BJ (cell line): ENCODE data around the gene KCNQ2. TPM values are rescaled to one million over a fixed set of nuclear protein-coding genes. Genes with fewer than 3 reads are reported as not detected.

Source experiments
- CTCF ChIA-PET: fragments of 350-600 bp; formaldehyde crosslinking; extraction: SDS; loops from one replicate; lab custom pipeline; 2021; ENCODE audit warnings: antibody characterized with exemption, inconsistent platforms; lab: Yijun Ruan, JAX
- POLR2A ChIA-PET: fragments of 300-600 bp; sonication (Branson Sonifier 250); formaldehyde crosslinking; extraction: SDS; loops from one replicate; lab custom pipeline; 2021; ENCODE audit warnings: antibody characterized with exemption; lab: Charles Lee
- DNase-seq: peaks from one replicate; pipeline ENCODE4 v3.0.0-alpha.2; 2011; ENCODE audit warnings: low read depth
- H3K27me3 ChIP-seq: 2 replicates; pipeline ENCODE4 v1.6.0; 2011; ENCODE audit warnings: low read length; ENCODE audit not compliant: control insufficient read depth, insufficient read depth
- H3K36me3 ChIP-seq: 2 replicates; pipeline ENCODE4 v1.5.1; 2011; ENCODE audit warnings: low read length; ENCODE audit not compliant: control insufficient read depth, insufficient read depth
- H3K4me3 ChIP-seq: 2 replicates; pipeline ENCODE4 v1.5.1; 2011; ENCODE audit warnings: low read depth, mild to moderate bottlenecking, control low read depth, low read length
- polyA plus RNA-seq: library from polyadenylated mRNA; depleted of rRNA; stranded (reverse); fragments of >200 nt; gene quantifications from 2 replicates; pipeline ENCODE4 v1.2.3, GENCODE V29; 2011
- TF ChIP-seq, protein P1 (sequence below): IDR thresholded peaks from 2 replicates; pipeline ENCODE4 v1.5.1; 2011; ENCODE audit warnings: low read depth, mild to moderate bottlenecking, control low read depth, inconsistent platforms, low read length, moderate library complexity; ENCODE audit not compliant: insufficient read depth

The KCNQ2 gene
- polyA plus RNA-seq, 1 experiment: not detected

DNA sequence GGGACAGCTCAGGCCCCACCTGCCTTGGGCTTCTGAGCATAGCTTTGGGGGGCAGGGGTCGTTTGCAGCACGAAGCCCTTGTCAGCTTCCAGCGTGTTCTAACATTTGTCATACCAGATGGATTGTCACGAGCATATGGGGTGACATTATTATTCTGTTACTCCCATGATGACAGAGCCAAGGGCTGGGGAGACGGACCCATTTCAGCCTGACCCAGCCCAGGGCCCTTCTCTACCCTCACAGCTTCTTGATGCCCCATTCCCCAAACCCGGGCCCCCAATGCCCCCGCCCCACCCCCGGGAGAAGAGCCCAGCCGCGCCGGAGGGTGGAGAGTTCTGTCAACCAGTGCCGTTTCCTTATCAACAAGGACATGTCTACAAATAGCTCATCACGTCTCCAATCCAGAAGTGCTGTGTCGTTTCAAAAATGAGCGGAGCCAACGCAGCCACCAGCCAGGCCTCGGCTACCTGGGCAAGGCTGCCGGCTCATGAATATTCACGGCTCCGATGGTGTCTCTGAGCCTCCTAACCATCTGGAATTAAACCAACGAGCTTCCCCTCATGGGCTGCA is 101.8 kb downstream of the KCNQ2 start:
- Histone ChIP-seq H3K4me3 (no peak overlapping the region), H3K36me3 (no peaks in the 10 kb centered on the region), H3K27me3 (peaks cover 6% of the 10 kb centered on the region; the same call in 1 of the 2 replicates)
- TF ChIP-seq, protein P1, sequence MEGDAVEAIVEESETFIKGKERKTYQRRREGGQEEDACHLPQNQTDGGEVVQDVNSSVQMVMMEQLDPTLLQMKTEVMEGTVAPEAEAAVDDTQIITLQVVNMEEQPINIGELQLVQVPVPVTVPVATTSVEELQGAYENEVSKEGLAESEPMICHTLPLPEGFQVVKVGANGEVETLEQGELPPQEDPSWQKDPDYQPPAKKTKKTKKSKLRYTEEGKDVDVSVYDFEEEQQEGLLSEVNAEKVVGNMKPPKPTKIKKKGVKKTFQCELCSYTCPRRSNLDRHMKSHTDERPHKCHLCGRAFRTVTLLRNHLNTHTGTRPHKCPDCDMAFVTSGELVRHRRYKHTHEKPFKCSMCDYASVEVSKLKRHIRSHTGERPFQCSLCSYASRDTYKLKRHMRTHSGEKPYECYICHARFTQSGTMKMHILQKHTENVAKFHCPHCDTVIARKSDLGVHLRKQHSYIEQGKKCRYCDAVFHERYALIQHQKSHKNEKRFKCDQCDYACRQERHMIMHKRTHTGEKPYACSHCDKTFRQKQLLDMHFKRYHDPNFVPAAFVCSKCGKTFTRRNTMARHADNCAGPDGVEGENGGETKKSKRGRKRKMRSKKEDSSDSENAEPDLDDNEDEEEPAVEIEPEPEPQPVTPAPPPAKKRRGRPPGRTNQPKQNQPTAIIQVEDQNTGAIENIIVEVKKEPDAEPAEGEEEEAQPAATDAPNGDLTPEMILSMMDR: no peak
- ChIA-PET CTCF (interaction anchor here (1.0 to 2.0 kb wide), 2 partner anchors 10 to 62 kb away, joined by 4 to 11 read pairs; no protein-coding TSS in a partner anchor), POLR2A (no interaction called here)
- DNase-seq: no peak

DNA sequence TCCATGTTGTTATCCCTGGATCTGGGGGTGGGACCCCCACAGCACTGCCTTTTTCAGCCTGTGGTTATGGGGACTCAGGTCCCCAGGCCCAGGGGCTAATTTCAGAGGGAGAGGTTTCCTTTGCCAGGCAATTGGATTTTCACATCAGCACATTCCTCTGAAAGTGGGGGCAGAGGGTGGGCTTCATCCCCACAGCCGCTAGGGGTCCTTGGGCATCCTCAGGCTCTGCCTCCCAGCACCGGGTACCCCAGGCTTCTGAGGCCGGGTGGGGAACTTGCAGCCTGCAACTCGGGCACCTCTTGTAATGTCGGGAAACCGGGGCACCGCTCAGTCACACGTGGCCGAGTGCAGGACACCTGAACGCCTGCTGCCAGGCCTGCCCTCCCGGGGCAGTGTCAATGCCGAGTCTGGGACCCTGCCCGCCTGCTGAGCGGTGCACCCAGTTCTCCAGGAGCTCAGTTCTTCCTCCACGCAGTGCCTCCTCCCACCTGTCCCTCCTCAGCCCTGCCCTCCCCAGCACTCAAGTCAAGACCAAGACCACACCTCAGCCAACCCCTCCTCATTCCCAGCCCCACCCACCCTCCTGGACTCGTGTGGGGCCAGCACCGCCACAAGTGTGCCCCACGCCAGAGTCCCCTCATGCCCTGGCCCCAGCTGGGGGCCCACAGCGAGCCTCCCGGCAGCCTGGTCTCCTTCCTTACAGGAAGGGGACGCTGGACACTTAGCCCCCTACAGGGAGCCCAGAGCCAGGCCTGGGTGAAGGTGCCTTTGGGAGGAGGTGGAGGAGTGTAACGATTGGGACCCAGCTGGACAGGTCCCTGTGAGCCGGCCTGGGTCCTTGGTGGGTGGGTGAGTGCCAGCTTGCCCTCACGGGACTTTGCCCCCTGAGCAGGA is 102.5 kb downstream of the KCNQ2 start:
- ChIA-PET POLR2A (no interaction called here), CTCF (interaction anchor here (1.0 to 2.0 kb wide), 3 partner anchors 11 to 189 kb away, joined by 3 to 11 read pairs (median 4); no protein-coding TSS in a partner anchor)
- Histone ChIP-seq H3K4me3 (no peak overlapping the region), H3K36me3 (no peaks in the 10 kb centered on the region), H3K27me3 (peaks cover 6% of the 10 kb centered on the region; the same call in 1 of the 2 replicates)
- TF ChIP-seq, protein P1: no peak
- no peak for DNase-seq

DNA sequence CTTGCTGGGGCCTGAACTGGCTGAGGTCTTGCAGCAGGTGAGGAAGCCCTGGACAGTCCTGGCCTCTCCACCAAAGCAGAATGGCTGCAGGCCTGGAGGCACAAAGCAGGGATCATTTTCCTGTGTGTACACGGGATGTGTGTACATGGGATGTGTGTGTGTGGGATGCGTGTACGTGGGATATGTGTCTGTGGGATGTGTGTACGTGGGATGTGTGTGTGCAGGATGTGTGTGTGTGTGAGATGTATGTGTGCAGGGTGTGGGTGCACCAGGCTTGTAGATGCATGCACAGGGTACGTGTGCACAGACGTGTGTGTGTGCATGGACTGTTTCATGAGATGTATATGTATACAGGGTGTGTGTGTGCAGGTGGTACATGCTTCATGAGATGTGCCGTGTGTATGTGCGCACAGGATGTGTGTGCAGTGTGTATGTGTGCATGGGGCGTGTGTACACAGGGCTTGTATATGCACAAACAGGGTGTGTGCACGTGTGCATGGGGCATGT is 103.4 kb downstream of the KCNQ2 start:
- CTCF ChIA-PET: interaction anchor here (1.3 kb wide), 1 partner anchor 188 kb away, joined by 3 read pairs; no protein-coding TSS in a partner anchor
- TF ChIP-seq, protein P1: no peak
- peaks cover 3% of the 10 kb centered on the region; the same call in 1 of the 2 replicates for H3K27me3 ChIP-seq
- DNase-seq: no peak
- POLR2A ChIA-PET: no interaction called here
- H3K4me3 ChIP-seq: no peak overlapping the region
- no peaks in the 10 kb centered on the region for H3K36me3 ChIP-seq

DNA sequence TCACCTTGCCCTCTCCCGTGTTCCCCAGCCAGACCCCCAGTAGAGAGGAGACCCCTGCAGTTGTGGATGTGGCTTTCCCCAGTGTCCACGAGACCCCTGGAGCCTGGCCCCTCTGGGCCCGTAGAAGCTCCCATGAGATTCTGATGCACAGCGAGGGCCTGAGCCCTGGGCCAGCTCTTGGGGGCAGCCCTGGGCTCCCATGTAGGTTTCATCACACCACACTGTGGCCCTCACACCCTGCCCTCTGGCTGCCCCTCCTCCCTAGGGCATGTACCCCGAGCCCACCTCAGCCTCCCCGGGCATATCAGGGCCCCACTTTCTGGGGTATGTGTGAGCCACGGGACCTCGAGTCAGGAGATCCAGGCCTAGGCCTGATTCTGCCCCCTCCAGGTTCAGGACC is 104.3 kb downstream of the KCNQ2 start:
- ChIA-PET CTCF (interaction anchor here (1.3 to 2.6 kb wide), 3 partner anchors 13 to 187 kb away, joined by 3 to 8 read pairs (median 7); no protein-coding TSS in a partner anchor), POLR2A (no interaction called here)
- no peak for DNase-seq
- Histone ChIP-seq H3K27me3 (peaks cover 3% of the 10 kb centered on the region; the same call in 1 of the 2 replicates), H3K4me3 (no peak overlapping the region), H3K36me3 (no peaks in the 10 kb centered on the region)
- TF ChIP-seq, protein P1: no peak
